ENCODE measurements around the gene NAPA.

Gene NAPA

DNA sequence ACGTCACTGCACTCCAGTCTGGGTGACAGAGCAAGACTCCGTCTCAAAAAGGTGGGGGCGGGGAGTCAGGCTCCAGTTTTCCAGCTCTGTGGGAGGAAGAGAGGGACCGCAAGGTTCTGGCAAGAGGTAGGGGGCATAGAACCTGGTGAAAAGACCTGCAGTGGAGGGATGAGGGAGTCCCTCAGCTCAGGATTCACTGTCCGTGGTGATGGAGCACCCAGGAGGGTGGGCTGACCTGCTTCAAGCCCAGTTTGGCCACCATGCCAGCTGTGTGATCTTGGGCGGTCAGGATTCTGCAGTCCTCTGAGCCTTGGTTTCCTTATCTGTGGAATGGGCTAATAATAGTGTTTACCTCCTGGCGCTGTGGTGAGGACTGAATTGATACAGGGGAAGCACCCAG is 64.4 kb downstream of the NAPA start:
- DNase-seq, result no peak

DNA sequence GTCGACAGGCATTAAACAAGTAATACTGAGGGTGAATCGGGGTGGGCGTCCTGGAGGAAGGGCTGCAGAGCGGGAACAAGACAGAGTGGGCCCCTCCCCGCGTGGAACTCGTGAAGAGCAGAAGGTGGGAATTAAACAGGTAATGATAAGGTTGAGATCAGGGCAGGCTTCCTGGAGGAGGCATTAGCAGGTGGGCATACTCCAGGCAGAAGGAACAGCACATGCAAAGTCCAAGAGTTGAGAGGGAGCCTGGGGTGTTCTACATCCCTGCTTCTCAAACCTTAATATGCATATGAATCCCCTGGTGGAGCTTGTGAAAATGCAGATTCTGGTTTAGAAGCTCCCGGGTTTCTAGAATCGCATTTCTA is 66.5 kb downstream of the NAPA start:
- DNase-seq, result no peak

DNA sequence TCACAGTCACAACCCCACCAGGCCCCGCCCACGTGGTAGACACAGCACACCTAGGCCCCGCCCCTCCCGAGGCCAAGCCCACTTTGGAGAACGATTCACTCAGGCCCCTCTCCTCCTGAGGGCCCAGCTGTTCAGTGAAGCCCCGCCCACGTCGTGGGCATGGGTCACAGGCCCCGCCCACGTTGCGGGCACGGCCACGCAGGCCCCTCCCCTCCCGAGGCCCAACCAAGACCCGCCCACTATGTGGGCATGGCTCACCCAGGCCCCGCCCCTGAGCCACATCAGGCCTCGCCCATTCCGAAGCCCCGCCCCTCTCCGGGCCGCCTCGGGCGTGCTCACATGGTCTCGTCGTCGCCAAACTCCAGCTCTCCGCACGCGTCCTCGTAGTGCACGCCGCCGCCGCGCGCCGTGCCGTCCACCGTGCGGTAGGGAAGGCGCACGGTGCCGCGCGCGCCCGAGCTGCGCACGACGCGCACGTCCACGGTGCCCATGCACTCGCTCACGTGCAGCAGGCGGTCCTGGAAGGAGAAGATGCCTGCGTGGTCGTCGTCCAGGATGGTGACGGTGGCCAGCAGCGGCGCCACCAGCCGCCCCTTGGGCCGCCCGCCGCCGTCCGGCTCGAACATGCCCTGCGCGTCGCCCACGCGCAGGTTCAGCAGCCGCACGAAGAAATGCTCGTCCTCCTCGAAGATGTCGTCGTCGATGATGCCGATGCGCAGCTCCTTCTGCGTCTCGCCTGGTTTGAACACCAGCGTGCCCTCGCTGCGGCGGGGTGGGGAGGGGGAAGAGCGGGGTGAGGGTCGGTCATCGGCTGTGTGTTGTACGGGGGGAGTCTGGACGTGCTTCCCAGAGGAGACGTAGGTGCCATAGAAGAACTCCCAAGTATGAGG is 67.1 kb downstream of the NAPA start:
- no peak for DNase-seq

DNA sequence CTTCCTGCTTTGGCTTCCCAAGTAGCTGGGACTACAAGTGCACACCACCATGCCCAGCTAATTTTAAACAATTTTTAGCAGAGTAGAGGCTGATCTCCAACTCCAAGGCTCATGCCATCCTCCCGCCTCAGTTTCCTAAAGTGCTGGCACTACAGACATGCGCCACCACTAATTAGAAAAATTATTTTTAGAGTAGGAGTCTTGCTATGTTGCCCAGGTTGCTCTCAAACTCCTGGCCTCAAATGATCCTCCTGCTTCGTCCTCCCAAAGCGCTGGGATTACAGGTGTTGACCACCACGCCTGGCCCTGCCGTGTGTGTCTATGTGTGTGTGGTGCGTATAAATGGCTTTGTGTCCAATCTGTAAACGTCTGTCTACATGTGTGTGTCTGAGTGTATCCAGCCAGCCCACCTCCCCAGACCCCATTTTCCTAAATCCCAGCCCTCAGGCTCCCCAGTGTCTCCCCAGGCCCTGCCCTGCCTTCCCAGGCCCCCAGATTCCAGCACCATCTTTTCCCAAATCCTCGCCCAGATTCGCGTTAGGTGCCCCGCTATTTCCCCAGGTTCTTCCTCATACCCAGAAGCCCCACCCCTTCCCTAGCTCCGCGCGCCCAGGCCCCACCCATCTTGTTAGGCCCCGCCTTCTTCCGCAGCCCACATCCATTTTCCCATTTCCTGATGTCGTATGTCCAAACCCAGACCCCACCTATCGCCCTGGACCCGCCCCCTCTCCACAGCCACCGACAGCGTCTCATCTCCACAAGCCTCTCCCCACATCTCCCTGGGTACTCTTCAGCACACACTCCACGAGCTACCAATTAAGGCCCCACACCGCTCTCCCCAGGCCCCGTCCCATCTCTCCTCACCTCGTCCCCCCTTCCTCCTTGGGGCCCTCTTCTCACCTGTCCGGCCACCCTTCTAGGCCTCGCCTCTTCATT is 68.1 kb downstream of the NAPA start:
- no peak for DNase-seq

DNA sequence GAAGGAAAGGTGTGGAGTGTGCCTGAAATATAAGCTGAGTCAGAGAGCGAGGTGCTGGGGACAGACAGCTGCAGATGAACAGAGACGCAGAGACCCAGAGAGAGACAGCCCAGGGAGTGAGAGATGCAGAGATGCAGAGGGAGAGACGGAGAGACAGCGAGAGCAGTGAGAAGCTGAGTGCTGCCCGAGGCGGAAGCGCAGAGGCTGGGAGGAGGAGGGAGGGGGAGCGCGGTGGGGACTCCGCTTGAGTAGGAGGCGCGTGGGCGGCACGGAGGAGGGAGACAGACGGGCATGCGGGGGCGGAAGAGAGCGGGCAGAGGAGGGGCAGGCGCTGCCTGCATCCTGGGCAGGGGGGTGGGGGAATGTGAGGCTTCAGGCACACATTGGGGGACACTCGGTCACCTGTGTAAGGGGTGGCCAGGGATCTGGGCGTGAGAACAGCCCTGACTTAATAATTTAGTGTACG is 68.9 kb downstream of the NAPA start:
- no peak for DNase-seq

DNA sequence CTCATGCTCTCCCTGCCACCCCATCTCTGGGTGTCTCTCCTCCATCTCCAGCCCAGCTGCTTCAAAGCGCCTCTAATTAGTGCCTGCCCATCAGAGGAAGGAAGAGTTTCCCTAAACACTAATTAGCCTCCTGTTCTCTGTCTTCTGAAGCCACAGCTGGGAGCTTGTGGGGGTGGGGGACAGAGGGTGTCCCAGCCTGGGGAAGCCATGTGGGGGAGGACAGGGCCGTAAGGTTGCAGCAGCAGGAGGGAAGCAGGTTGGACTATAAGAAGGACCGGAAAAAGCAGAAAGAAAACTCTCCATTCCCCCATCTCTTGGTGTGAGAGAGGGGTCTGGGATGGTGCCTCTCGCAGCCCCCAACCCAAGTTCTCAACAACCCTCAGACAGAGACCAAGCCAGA is 69.3 kb downstream of the NAPA start:
- no peak for DNase-seq

DNA sequence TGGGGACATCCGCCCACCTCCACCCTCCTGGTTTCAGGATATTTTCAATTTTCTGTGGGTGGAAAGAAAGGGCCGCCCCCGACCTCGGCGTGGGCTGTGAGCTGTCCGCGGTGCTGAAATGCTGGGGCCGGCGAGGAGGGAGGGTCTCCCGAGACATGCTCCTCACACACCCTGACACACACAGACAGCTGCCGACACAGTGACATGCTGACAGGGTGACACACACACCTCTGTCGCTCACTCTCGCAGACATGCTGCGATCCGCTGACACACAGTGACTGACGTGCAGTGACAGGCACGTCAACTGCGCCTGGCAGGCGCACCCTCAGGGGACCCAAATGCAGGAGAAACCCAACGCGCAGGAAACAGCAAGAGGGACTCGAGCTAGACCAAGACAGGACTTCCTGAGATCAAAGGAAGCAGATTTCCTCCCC is 70.5 kb downstream of the NAPA start:
- no peak for DNase-seq

DNA sequence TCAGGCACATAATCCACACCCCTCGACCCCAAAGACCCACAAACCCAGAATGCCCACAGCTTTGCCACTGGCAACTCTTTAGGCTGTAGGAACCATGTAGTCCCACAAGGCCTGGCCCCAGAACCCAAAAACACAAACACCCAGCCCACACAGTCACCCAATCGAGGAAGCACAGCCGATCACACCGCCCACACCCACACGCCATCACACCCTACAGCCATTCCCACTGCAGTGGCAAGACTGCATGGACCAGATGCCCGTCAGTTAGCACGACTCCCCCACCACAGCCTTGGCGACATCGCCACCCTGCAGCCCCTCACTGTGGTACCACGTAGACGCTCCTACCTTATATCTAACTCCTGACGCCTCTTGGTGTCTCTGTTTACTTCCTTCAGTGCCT is 71.5 kb downstream of the NAPA start:
- DNase-seq, result no peak

DNA sequence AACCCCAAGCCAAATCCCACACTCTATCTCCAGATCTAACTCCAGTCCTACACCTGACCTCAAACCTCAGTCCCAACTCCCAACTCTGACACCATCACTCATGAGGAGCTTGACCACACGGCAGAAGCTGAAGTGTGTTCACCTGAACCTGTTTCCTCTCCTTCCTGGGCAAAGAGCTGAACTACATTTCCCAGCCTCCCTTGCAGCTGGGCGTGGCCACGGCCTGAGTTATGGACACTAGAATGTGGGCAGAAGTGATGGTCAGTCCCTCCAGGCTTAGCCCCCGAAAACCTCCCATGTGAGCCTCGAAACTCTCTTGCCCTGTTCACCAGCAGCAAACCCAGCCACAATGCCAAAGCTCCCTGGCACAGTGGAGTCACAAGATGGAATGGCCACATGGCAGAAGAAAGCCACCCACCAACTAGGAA is 76.1 kb downstream of the NAPA start:
- no peak for DNase-seq
